Natural killer cell (primary cell): ENCODE results near the gene PCNX1. TPM values are rescaled to one million over a fixed set of nuclear protein-coding genes. Genes with fewer than 3 reads are reported as not detected.

Source experiments
- ATAC-seq, 3 donors: fragments of 150-1000 bp in 2 of 3; fragments of 200-7000 bp in 1 of 3; cut with Tn5 transposase; 1 replicate in 1 of 3; 2 replicates in 2 of 3; pipeline ENCODE4 v1.10.0; 2021; ENCODE audit warnings: mild to moderate bottlenecking in 2 of 3, moderate library complexity in 2 of 3
- DNase-seq, 2 donors: peaks; one replicate each; pipeline versions ENCODE4 v3.0.0 to v3.0.0-alpha.2; 2013 to 2021; ENCODE audit warnings: mixed read lengths in 1 of 2
- H3K27ac ChIP-seq: one replicate; pipeline ENCODE4 v1.5.1; 2013; ENCODE audit warnings: mild to moderate bottlenecking, low read length
- H3K27me3 ChIP-seq: one replicate; pipeline ENCODE4 v1.6.1; 2013; ENCODE audit warnings: low read length; ENCODE audit not compliant: control insufficient read depth, insufficient read depth
- H3K36me3 ChIP-seq: one replicate; pipeline ENCODE4 v1.6.1; 2013; ENCODE audit warnings: low read length; ENCODE audit not compliant: control insufficient read depth, insufficient read depth
- H3K4me1 ChIP-seq: one replicate; pipeline ENCODE4 v1.6.1; 2013; ENCODE audit warnings: low read length; ENCODE audit not compliant: control insufficient read depth, insufficient read depth
- H3K4me3 ChIP-seq: one replicate; pipeline ENCODE4 v1.5.1; 2013; ENCODE audit warnings: low read length
- H3K9me3 ChIP-seq: one replicate; pipeline ENCODE4 v1.6.1; 2013; ENCODE audit warnings: low read length; ENCODE audit not compliant: control insufficient read depth, insufficient read depth
- H3K27ac Mint-ChIP-seq, 2 donors: one replicate each; pipeline ENCODE4 v1.8.0; 2022; ENCODE audit warnings: mild to moderate bottlenecking in 2 of 2, mixed read lengths in 2 of 2, moderate library complexity in 1 of 2
- H3K27me3 Mint-ChIP-seq, 2 donors: one replicate each; pipeline ENCODE4 v1.8.0; 2022; ENCODE audit warnings: low read depth in 2 of 2, mixed read lengths in 2 of 2
- H3K36me3 Mint-ChIP-seq: one replicate; pipeline ENCODE4 v1.8.0; 2022; ENCODE audit warnings: mixed read lengths
- H3K4me1 Mint-ChIP-seq, 2 donors: one replicate each; pipeline ENCODE4 v1.8.0; 2022; ENCODE audit warnings: mixed read lengths in 2 of 2
- H3K4me3 Mint-ChIP-seq: one replicate; pipeline ENCODE4 v1.8.0; 2022; ENCODE audit warnings: mild to moderate bottlenecking, moderate library complexity, mixed read lengths
- H3K9me3 Mint-ChIP-seq, 2 donors: one replicate each; pipeline ENCODE4 v1.8.0; 2022; ENCODE audit warnings: mixed read lengths in 2 of 2
- CTCF ChIP-seq: fragments of 200-600 bp; IDR thresholded peaks from one replicate; pipeline ENCODE4 v1.8.0; 2022; ENCODE audit warnings: antibody characterized with exemption
- WGBS: methylation state at CpG from one replicate; pipeline ENCODE4 v1.1.7; 2013; ENCODE audit warnings: missing lambda C conversion rate; ENCODE audit not compliant: insufficient coverage; 5-methylcytosine and 5-hydroxymethylcytosine counted together
- intact Hi-C: fragments of 100-400 bp; cut with micrococcal nuclease; formaldehyde crosslinking; loops from one replicate; pipeline ENCODE4 v1.14.2; 2022
- total RNA-seq, 4 donors: library from RNA; stranded (reverse); fragments of 120-200 nt in 1 of 4; gene quantifications; one replicate each; pipeline versions ENCODE4 v1.2.3 to v1.2.4, GENCODE V29; 2013 to 2022

Gene PCNX1
- total RNA-seq, 3 donors from 2014 or later (not counting 1 experiment from before 2014, with no cell fraction given): 79.8 to 124 (median 119) TPM

DNA sequence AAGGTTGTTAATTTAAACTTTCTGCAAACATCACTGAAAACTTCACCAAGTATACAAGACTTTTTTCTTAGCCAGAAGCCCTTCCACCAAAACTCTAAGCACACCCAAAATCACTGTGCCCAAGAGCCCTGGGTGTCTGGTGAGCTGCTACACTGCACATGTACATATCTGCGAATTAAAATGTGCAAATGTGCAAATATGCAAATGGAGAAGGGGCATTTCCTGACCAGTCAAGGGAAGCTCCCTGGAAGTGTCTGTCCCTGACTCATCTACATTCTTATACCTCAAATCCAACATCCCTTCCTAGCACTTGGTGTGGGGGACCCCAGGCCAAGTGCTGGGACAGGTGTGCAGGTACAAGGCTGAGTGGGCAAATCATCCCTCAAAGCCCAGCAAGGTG is 123.7 kb downstream of the PCNX1 start:
- Mint-ChIP-seq H3K9me3 (no peaks in the 10 kb centered on the region), H3K27ac (no peak overlapping the region), H3K27me3 (no peaks in the 10 kb centered on the region), H3K36me3 (peaks cover 6% of the 10 kb centered on the region), H3K4me3 (no peak overlapping the region), H3K4me1 (no peaks in the 10 kb centered on the region)
- no peaks in the 10 kb centered on the region for H3K4me1 ChIP-seq
- intact Hi-C loops: no loop called here
- H3K9me3 ChIP-seq: no peaks in the 10 kb centered on the region
- ATAC-seq (no peak), DNase-seq (no peak)
- TF ChIP-seq CTCF: no peak
- no peak overlapping the region for H3K4me3 ChIP-seq
- H3K36me3 ChIP-seq: peaks cover 65% of the 10 kb centered on the region
- 90% methylated on average over 1 of the region's 1 CpG for WGBS
- no peak overlapping the region for H3K27ac ChIP-seq
- H3K27me3 ChIP-seq: no peaks in the 10 kb centered on the region

- no peaks in the 10 kb centered on the region for H3K4me1 ChIP-seq
- no peak for TF ChIP-seq CTCF
- no peak overlapping the region for H3K27ac ChIP-seq
- H3K27me3 ChIP-seq: no peaks in the 10 kb centered on the region
- peaks cover 5 to 7% of the 10 kb centered on the region in 2 donors for H3K9me3 Mint-ChIP-seq
- H3K9me3 ChIP-seq: no peaks in the 10 kb centered on the region
- H3K27me3 Mint-ChIP-seq: no peaks in the 10 kb centered on the region
- no peak overlapping the region for H3K4me3 Mint-ChIP-seq
- no peaks in the 10 kb centered on the region for H3K4me1 Mint-ChIP-seq
- no peak for DNase-seq
- WGBS: 80% methylated on average over 1 of the region's 4 CpGs
- H3K36me3 ChIP-seq: peaks cover 48% of the 10 kb centered on the region
- no peak overlapping the region for H3K4me3 ChIP-seq
- intact Hi-C loops: no loop called here
- no peak overlapping the region for H3K27ac Mint-ChIP-seq
- H3K36me3 Mint-ChIP-seq: peaks cover 28% of the 10 kb centered on the region
- ATAC-seq: no peak
Observed at GRCh38 chr14:71036433-71036832, 129.2 kb downstream of the PCNX1 start.

DNA sequence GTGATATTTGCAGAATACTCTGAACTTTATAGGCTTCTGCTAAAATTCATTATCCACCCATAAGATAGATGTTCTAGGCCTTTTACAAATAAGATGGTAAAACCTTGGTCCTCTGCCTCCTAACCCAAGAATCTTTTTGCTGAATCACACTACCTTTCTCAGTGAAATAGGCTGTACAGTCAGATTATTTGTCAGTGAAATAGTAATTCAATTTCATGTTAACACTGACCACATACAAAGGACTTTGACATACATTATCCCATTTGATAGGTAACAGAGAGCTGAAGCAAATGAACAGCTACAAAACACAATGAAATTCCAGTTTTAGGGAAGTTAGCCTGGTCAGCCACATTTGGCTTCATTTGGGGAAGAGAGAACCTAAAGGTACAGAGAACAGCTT is 141.1 kb downstream of the PCNX1 start:
- H3K4me1 ChIP-seq: no peaks in the 10 kb centered on the region
- H3K4me3 Mint-ChIP-seq: no peak overlapping the region
- no peaks in the 10 kb centered on the region for H3K27me3 Mint-ChIP-seq
- no peak for DNase-seq
- no peak for ATAC-seq
- intact Hi-C loops: no loop called here
- H3K27me3 ChIP-seq: no peaks in the 10 kb centered on the region
- no peak for TF ChIP-seq CTCF
- no peak overlapping the region for H3K4me3 ChIP-seq
- no peak overlapping the region for H3K27ac ChIP-seq
- peaks cover 46% of the 10 kb centered on the region for H3K36me3 ChIP-seq
- peaks cover 9% of the 10 kb centered on the region for H3K36me3 Mint-ChIP-seq
- H3K9me3 ChIP-seq: peaks cover 4% of the 10 kb centered on the region
- H3K27ac Mint-ChIP-seq: peak overlapping the region; percentile 16 to 24
- H3K4me1 Mint-ChIP-seq: peaks cover 8 to 16% of the 10 kb centered on the region in 2 donors
- peaks cover 0 to 4% of the 10 kb centered on the region in 2 donors for H3K9me3 Mint-ChIP-seq

DNA sequence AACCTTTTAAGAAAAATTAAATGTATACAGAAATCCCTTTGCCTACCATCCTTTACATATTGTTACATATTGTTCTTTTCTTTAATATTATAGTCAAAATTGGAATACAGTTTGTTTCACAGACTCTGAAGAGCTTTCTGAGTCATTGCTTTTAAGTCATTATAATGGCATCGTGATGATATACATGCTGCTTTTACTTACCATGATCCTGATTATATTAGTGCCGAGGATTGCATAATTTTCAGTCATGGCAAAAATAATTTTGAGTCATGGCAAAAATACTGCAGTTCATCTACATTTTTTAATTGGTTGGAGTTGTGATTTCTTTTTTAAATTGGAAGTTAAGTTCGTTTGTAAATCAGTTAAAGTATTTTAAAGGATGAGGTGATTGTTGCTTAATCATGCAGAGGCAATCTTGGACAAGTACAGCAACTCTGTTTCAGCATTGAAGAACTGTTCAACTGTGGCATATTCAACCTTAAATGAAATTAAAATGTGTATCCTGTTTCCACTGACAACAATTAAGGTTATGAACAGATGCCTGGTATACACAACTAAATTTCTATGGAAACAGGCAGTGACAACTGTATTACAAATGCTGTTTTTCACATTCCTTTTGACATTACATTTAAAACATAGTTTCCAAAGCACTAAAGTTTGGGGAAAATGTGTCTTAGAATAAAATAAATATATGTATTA is 142.3 kb downstream of the PCNX1 start:
- no peaks in the 10 kb centered on the region for H3K9me3 ChIP-seq
- Mint-ChIP-seq H3K4me3 (no peak overlapping the region), H3K9me3 (no peaks in the 10 kb centered on the region), H3K36me3 (no peaks in the 10 kb centered on the region), H3K27me3 (no peaks in the 10 kb centered on the region), H3K27ac (no peak overlapping the region), H3K4me1 (peaks cover 0 to 9% of the 10 kb centered on the region in 2 donors)
- no peaks in the 10 kb centered on the region for H3K4me1 ChIP-seq
- peaks cover 38% of the 10 kb centered on the region for H3K36me3 ChIP-seq
- intact Hi-C loops: no loop called here
- no peak overlapping the region for H3K4me3 ChIP-seq
- TF ChIP-seq CTCF: no peak
- ATAC-seq: no peak
- no peak overlapping the region for H3K27ac ChIP-seq
- 100% methylated on average over 3 of the region's 3 CpGs for WGBS
- no peak for DNase-seq
- H3K27me3 ChIP-seq: no peaks in the 10 kb centered on the region
